ENCODE data around the gene LRIF1.

LRIF1 gene

GRCh38 chr1:110921953-110922352, 41.8 kb downstream of the LRIF1 start:
- no peak overlapping the region for H3K4me3 ChIP-seq (ENCODE audit: insufficient read depth, low read depth, low read length, poor library complexity, severe bottlenecking)
- H3K4me1 ChIP-seq (ENCODE audit: control insufficient read depth, insufficient read depth, low read length, poor library complexity, severe bottlenecking): no peaks in the 10 kb centered on the region
- DNase-seq: no peak
- H3K27ac ChIP-seq (ENCODE audit: insufficient read depth, low read length, poor library complexity, severe bottlenecking): no peak overlapping the region
- H3K36me3 ChIP-seq (ENCODE audit: control insufficient read depth, insufficient read depth, low read length): no peaks in the 10 kb centered on the region
- H3K27me3 ChIP-seq (replicated peaks; ENCODE audit: control insufficient read depth, insufficient read depth, low read length, poor library complexity, severe bottlenecking): no peaks in the 10 kb centered on the region
- H3K9me3 ChIP-seq (ENCODE audit: control insufficient read depth, low read length): no peaks in the 10 kb centered on the region

GRCh38 chr1:110918016-110918415, 45.7 kb downstream of the LRIF1 start:
- H3K4me3 ChIP-seq (ENCODE audit: insufficient read depth, low read depth, low read length, poor library complexity, severe bottlenecking): no peak overlapping the region
- DNase-seq: no peak
- H3K9me3 ChIP-seq (ENCODE audit: control insufficient read depth, low read length): peaks cover 10% of the 10 kb centered on the region
- H3K27me3 ChIP-seq (replicated peaks; ENCODE audit: control insufficient read depth, insufficient read depth, low read length, poor library complexity, severe bottlenecking): no peaks in the 10 kb centered on the region
- H3K27ac ChIP-seq (ENCODE audit: insufficient read depth, low read length, poor library complexity, severe bottlenecking): no peak overlapping the region
- no peaks in the 10 kb centered on the region for H3K36me3 ChIP-seq (ENCODE audit: control insufficient read depth, insufficient read depth, low read length)
- H3K4me1 ChIP-seq (ENCODE audit: control insufficient read depth, insufficient read depth, low read length, poor library complexity, severe bottlenecking): no peaks in the 10 kb centered on the region

- Histone ChIP-seq H3K9me3 (ENCODE audit: control insufficient read depth, low read length) (peaks cover 11% of the 10 kb centered on the region), H3K4me1 (ENCODE audit: control insufficient read depth, insufficient read depth, low read length, poor library complexity, severe bottlenecking) (no peaks in the 10 kb centered on the region), H3K36me3 (ENCODE audit: control insufficient read depth, insufficient read depth, low read length) (no peaks in the 10 kb centered on the region), H3K27ac (ENCODE audit: insufficient read depth, low read length, poor library complexity, severe bottlenecking) (no peak overlapping the region), H3K27me3 (replicated peaks; ENCODE audit: control insufficient read depth, insufficient read depth, low read length, poor library complexity, severe bottlenecking) (no peaks in the 10 kb centered on the region), H3K4me3 (ENCODE audit: insufficient read depth, low read depth, low read length, poor library complexity, severe bottlenecking) (no peak overlapping the region)
- no peak for DNase-seq
Observed at GRCh38 chr1:110916669-110917306, 46.9 kb downstream of the LRIF1 start.

GRCh38 chr1:110916274-110916668, 47.5 kb downstream of the LRIF1 start:
- Histone ChIP-seq H3K4me3 (ENCODE audit: insufficient read depth, low read depth, low read length, poor library complexity, severe bottlenecking) (no peak overlapping the region), H3K27ac (ENCODE audit: insufficient read depth, low read length, poor library complexity, severe bottlenecking) (no peak overlapping the region), H3K36me3 (ENCODE audit: control insufficient read depth, insufficient read depth, low read length) (no peaks in the 10 kb centered on the region), H3K4me1 (ENCODE audit: control insufficient read depth, insufficient read depth, low read length, poor library complexity, severe bottlenecking) (no peaks in the 10 kb centered on the region), H3K9me3 (ENCODE audit: control insufficient read depth, low read length) (peaks cover 16% of the 10 kb centered on the region), H3K27me3 (replicated peaks; ENCODE audit: control insufficient read depth, insufficient read depth, low read length, poor library complexity, severe bottlenecking) (no peaks in the 10 kb centered on the region)
- no peak for DNase-seq

GRCh38 chr1:110915804-110916203, 47.9 kb downstream of the LRIF1 start:
- H3K4me3 ChIP-seq (ENCODE audit: insufficient read depth, low read depth, low read length, poor library complexity, severe bottlenecking): no peak overlapping the region
- H3K36me3 ChIP-seq (ENCODE audit: control insufficient read depth, insufficient read depth, low read length): no peaks in the 10 kb centered on the region
- H3K9me3 ChIP-seq (ENCODE audit: control insufficient read depth, low read length): peaks cover 18% of the 10 kb centered on the region
- no peaks in the 10 kb centered on the region for H3K4me1 ChIP-seq (ENCODE audit: control insufficient read depth, insufficient read depth, low read length, poor library complexity, severe bottlenecking)
- no peak for DNase-seq
- no peaks in the 10 kb centered on the region for H3K27me3 ChIP-seq (replicated peaks; ENCODE audit: control insufficient read depth, insufficient read depth, low read length, poor library complexity, severe bottlenecking)
- no peak overlapping the region for H3K27ac ChIP-seq (ENCODE audit: insufficient read depth, low read length, poor library complexity, severe bottlenecking)

GRCh38 chr1:110914676-110915075, 49.0 kb downstream of the LRIF1 start:
- no peak for DNase-seq
- no peaks in the 10 kb centered on the region for H3K4me1 ChIP-seq (ENCODE audit: control insufficient read depth, insufficient read depth, low read length, poor library complexity, severe bottlenecking)
- H3K36me3 ChIP-seq (ENCODE audit: control insufficient read depth, insufficient read depth, low read length): no peaks in the 10 kb centered on the region
- H3K4me3 ChIP-seq (ENCODE audit: insufficient read depth, low read depth, low read length, poor library complexity, severe bottlenecking): no peak overlapping the region
- no peaks in the 10 kb centered on the region for H3K27me3 ChIP-seq (replicated peaks; ENCODE audit: control insufficient read depth, insufficient read depth, low read length, poor library complexity, severe bottlenecking)
- H3K27ac ChIP-seq (ENCODE audit: insufficient read depth, low read length, poor library complexity, severe bottlenecking): no peak overlapping the region
- peaks cover 24% of the 10 kb centered on the region for H3K9me3 ChIP-seq (ENCODE audit: control insufficient read depth, low read length)

GRCh38 chr1:110912784-110913183, 50.9 kb downstream of the LRIF1 start:
- peaks cover 39% of the 10 kb centered on the region for H3K9me3 ChIP-seq (ENCODE audit: control insufficient read depth, low read length)

GRCh38 chr1:110903853-110904500, 59.7 kb downstream of the LRIF1 start:
- H3K9me3 ChIP-seq (ENCODE audit: control insufficient read depth, low read length): peaks cover 24% of the 10 kb centered on the region
- no peaks in the 10 kb centered on the region for H3K4me1 ChIP-seq (ENCODE audit: control insufficient read depth, insufficient read depth, low read length, poor library complexity, severe bottlenecking)
- no peak for DNase-seq
- peaks cover 21% of the 10 kb centered on the region for H3K36me3 ChIP-seq (ENCODE audit: control insufficient read depth, insufficient read depth, low read length)
- H3K4me3 ChIP-seq (ENCODE audit: insufficient read depth, low read depth, low read length, poor library complexity, severe bottlenecking): no peak overlapping the region
- no peak overlapping the region for H3K27ac ChIP-seq (ENCODE audit: insufficient read depth, low read length, poor library complexity, severe bottlenecking)
- H3K27me3 ChIP-seq (replicated peaks; ENCODE audit: control insufficient read depth, insufficient read depth, low read length, poor library complexity, severe bottlenecking): no peaks in the 10 kb centered on the region

More at GRCh38 chr1:110912784-110913183, 50.9 kb downstream of the LRIF1 start:
- Histone ChIP-seq H3K4me1 (ENCODE audit: control insufficient read depth, insufficient read depth, low read length, poor library complexity, severe bottlenecking) (no peaks in the 10 kb centered on the region), H3K27ac (ENCODE audit: insufficient read depth, low read length, poor library complexity, severe bottlenecking) (no peak overlapping the region), H3K4me3 (ENCODE audit: insufficient read depth, low read depth, low read length, poor library complexity, severe bottlenecking) (no peak overlapping the region), H3K27me3 (replicated peaks; ENCODE audit: control insufficient read depth, insufficient read depth, low read length, poor library complexity, severe bottlenecking) (no peaks in the 10 kb centered on the region), H3K36me3 (ENCODE audit: control insufficient read depth, insufficient read depth, low read length) (no peaks in the 10 kb centered on the region)
- no peak for DNase-seq

- no peak overlapping the region for H3K4me3 ChIP-seq (ENCODE audit: insufficient read depth, low read depth, low read length, poor library complexity, severe bottlenecking)
- peaks cover 27% of the 10 kb centered on the region for H3K36me3 ChIP-seq (ENCODE audit: control insufficient read depth, insufficient read depth, low read length)
- H3K27ac ChIP-seq (ENCODE audit: insufficient read depth, low read length, poor library complexity, severe bottlenecking): no peak overlapping the region
- no peak for DNase-seq
- H3K27me3 ChIP-seq (replicated peaks; ENCODE audit: control insufficient read depth, insufficient read depth, low read length, poor library complexity, severe bottlenecking): no peaks in the 10 kb centered on the region
- H3K4me1 ChIP-seq (ENCODE audit: control insufficient read depth, insufficient read depth, low read length, poor library complexity, severe bottlenecking): no peaks in the 10 kb centered on the region
- H3K9me3 ChIP-seq (ENCODE audit: control insufficient read depth, low read length): peaks cover 13% of the 10 kb centered on the region
Observed at GRCh38 chr1:110902820-110903463, 60.8 kb downstream of the LRIF1 start.

GRCh38 chr1:110899458-110899843, 64.3 kb downstream of the LRIF1 start:
- no peak overlapping the region for H3K27ac ChIP-seq (ENCODE audit: insufficient read depth, low read length, poor library complexity, severe bottlenecking)
- H3K4me3 ChIP-seq (ENCODE audit: insufficient read depth, low read depth, low read length, poor library complexity, severe bottlenecking): no peak overlapping the region
- H3K9me3 ChIP-seq (ENCODE audit: control insufficient read depth, low read length): peaks cover 3% of the 10 kb centered on the region
- H3K27me3 ChIP-seq (replicated peaks; ENCODE audit: control insufficient read depth, insufficient read depth, low read length, poor library complexity, severe bottlenecking): no peaks in the 10 kb centered on the region
- DNase-seq: no peak
- H3K36me3 ChIP-seq (ENCODE audit: control insufficient read depth, insufficient read depth, low read length): peaks cover 58% of the 10 kb centered on the region
- peaks cover 26% of the 10 kb centered on the region for H3K4me1 ChIP-seq (ENCODE audit: control insufficient read depth, insufficient read depth, low read length, poor library complexity, severe bottlenecking)

Data from effector memory CD4-positive, alpha-beta T cell (primary cell).